Parathyroid adenoma (tissue), 2 donors: ENCODE data around the gene ARIH1.

Source experiments
- H2AFZ ChIP-seq: fragments of 300-600 bp; sonication (generic); one replicate; pipeline ENCODE4 v1.7.0; 2017; ENCODE audit warnings: antibody characterized with exemption, mild to moderate bottlenecking
- H3K27ac ChIP-seq: fragments of 300-600 bp; sonication (generic); one replicate; pipeline ENCODE4 v1.7.0; 2017
- H3K27me3 ChIP-seq: fragments of 300-600 bp; sonication (generic); one replicate; pipeline ENCODE4 v1.7.0; 2017; ENCODE audit warnings: low read length; ENCODE audit not compliant: control insufficient read depth, insufficient read depth
- H3K36me3 ChIP-seq: fragments of 300-600 bp; sonication (generic); one replicate; pipeline ENCODE4 v1.7.0; 2017; ENCODE audit warnings: low read length; ENCODE audit not compliant: control insufficient read depth, insufficient read depth
- H3K4me1 ChIP-seq: fragments of 300-600 bp; sonication (generic); one replicate; pipeline ENCODE4 v1.7.0; 2017; ENCODE audit warnings: control low read depth
- H3K4me2 ChIP-seq: fragments of 300-600 bp; sonication (generic); one replicate; pipeline ENCODE4 v1.7.0; 2017; ENCODE audit warnings: low read length
- H3K4me3 ChIP-seq: fragments of 300-600 bp; sonication (generic); one replicate; pipeline ENCODE4 v1.7.0; 2017; ENCODE audit warnings: low read depth, low read length
- H3K79me2 ChIP-seq: fragments of 300-600 bp; sonication (generic); one replicate; pipeline ENCODE4 v1.7.0; 2017; ENCODE audit warnings: control low read depth
- H3K9ac ChIP-seq: fragments of 300-600 bp; sonication (generic); one replicate; pipeline ENCODE4 v1.7.0; 2017; ENCODE audit warnings: mild to moderate bottlenecking
- H3K9me3 ChIP-seq: fragments of 300-600 bp; sonication (generic); one replicate; pipeline ENCODE4 v1.7.0; 2017; ENCODE audit warnings: low read length; ENCODE audit not compliant: control insufficient read depth
- TF ChIP-seq, protein P1 (sequence below): fragments of 300-600 bp; sonication (generic); IDR thresholded peaks from one replicate; pipeline ENCODE4 v1.7.0; 2017; ENCODE audit warnings: antibody characterized with exemption, mild to moderate bottlenecking
- donor health status: primary hyperparathyroidism.

The ARIH1 gene

DNA sequence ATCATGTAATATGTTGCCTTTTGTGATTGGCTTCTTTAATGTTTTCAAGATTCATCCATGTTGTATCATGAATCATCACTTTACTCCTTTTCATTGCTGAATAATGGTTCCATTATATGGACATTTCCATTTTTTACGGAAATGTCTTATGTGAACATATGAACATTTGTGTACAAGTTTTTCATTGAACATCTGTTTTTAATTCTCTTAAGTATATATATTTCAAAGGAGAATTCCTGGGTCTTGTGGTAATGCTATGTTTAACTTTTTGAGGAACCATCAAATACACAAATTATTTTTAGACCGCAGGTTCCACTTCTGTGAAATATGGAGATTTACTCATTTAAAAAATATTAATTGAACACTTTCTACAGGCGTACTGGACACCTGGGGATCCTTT is 85.7 kb downstream of the ARIH1 start:
- peaks cover 6% of the 10 kb centered on the region for H3K79me2 ChIP-seq
- no peaks in the 10 kb centered on the region for H3K9me3 ChIP-seq
- H3K9ac ChIP-seq, result no peak overlapping the region
- H3K27me3 ChIP-seq, result no peaks in the 10 kb centered on the region
- H2AFZ ChIP-seq, result no peak overlapping the region
- no peaks in the 10 kb centered on the region for H3K36me3 ChIP-seq
- H3K27ac ChIP-seq, result no peak overlapping the region
- no peaks in the 10 kb centered on the region for H3K4me1 ChIP-seq
- H3K4me3 ChIP-seq, result no peak overlapping the region
- H3K4me2 ChIP-seq, result no peak overlapping the region
- TF ChIP-seq, protein P1, sequence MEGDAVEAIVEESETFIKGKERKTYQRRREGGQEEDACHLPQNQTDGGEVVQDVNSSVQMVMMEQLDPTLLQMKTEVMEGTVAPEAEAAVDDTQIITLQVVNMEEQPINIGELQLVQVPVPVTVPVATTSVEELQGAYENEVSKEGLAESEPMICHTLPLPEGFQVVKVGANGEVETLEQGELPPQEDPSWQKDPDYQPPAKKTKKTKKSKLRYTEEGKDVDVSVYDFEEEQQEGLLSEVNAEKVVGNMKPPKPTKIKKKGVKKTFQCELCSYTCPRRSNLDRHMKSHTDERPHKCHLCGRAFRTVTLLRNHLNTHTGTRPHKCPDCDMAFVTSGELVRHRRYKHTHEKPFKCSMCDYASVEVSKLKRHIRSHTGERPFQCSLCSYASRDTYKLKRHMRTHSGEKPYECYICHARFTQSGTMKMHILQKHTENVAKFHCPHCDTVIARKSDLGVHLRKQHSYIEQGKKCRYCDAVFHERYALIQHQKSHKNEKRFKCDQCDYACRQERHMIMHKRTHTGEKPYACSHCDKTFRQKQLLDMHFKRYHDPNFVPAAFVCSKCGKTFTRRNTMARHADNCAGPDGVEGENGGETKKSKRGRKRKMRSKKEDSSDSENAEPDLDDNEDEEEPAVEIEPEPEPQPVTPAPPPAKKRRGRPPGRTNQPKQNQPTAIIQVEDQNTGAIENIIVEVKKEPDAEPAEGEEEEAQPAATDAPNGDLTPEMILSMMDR, result no peak

DNA sequence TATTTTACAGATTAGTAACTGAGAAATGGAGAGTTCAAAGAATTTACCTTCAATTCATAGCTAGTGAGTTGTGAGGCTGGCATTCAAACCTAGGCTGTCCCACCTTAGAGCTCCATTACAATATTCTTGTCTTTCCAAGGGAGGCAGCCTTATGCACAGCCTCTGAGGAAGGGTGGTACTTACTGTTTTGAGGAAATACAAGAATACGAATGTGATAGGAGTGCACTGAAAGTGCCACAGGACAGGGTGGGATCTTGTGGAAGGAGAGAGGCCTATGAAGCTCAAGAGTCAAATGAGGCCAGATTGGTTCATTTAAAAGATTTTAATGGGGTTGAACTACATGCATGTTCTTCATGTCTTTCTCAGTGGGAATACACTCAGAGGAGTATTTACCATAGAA is 86.3 kb downstream of the ARIH1 start:
- no peak overlapping the region for H3K27ac ChIP-seq
- H3K4me1 ChIP-seq, result no peaks in the 10 kb centered on the region
- H3K4me3 ChIP-seq, result no peak overlapping the region
- no peak overlapping the region for H3K9ac ChIP-seq
- no peak overlapping the region for H3K4me2 ChIP-seq
- peaks cover 6% of the 10 kb centered on the region for H3K79me2 ChIP-seq
- H3K36me3 ChIP-seq, result no peaks in the 10 kb centered on the region
- no peaks in the 10 kb centered on the region for H3K9me3 ChIP-seq
- H2AFZ ChIP-seq, result no peak overlapping the region
- H3K27me3 ChIP-seq, result no peaks in the 10 kb centered on the region
- TF ChIP-seq, protein P1, result no peak

DNA sequence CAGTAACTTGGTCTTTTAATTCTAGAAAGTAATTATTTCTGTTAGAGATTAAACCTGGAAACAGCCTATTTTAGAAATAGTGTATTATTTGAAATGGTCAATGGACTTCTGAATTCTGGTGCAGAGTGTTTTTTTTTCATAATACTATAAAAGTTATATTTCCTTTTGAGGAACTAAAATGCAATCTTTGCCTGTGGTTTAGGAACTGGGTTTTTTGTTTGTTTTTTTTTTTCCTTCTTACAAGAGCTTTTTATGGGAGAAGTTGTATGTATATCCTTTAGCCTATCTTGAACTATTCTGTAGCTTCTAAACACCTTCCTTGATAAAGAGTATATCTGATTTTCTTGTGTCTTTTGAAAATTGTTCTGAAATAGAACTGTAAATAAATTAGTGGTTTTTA is 88.3 kb downstream of the ARIH1 start:
- Histone ChIP-seq H3K4me2 (no peak overlapping the region), H3K4me1 (no peaks in the 10 kb centered on the region), H3K9ac (no peak overlapping the region), H3K27ac (no peak overlapping the region), H3K27me3 (no peaks in the 10 kb centered on the region), H3K36me3 (no peaks in the 10 kb centered on the region), H3K79me2 (peaks cover 6% of the 10 kb centered on the region), H2AFZ (no peak overlapping the region), H3K9me3 (no peaks in the 10 kb centered on the region), H3K4me3 (no peak overlapping the region)
- TF ChIP-seq, protein P1, result no peak

DNA sequence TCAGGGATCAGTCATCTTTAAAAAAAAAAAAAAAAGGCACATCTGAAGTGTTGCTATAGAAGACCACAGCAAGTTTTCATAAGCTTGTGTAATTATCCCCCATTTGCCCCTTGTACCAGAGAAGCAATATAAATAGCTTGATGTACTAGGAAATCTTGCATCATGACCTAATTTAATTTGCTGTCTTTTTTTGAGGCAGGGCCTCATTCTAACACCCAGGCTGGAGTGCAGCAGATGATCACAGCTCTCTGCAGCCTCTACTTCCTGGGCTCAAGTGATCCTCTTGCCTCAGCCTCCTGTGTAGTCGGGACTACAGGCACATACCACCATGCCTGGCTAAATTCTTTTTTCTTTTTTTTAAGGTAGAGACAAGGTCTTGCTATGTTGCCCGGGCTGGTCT is 88.7 kb downstream of the ARIH1 start:
- Histone ChIP-seq H3K79me2 (peaks cover 6% of the 10 kb centered on the region), H3K36me3 (no peaks in the 10 kb centered on the region), H3K4me1 (no peaks in the 10 kb centered on the region), H3K9me3 (no peaks in the 10 kb centered on the region), H3K4me2 (no peak overlapping the region), H3K27ac (no peak overlapping the region), H2AFZ (no peak overlapping the region), H3K9ac (no peak overlapping the region), H3K4me3 (no peak overlapping the region), H3K27me3 (no peaks in the 10 kb centered on the region)
- TF ChIP-seq, protein P1, result no peak

DNA sequence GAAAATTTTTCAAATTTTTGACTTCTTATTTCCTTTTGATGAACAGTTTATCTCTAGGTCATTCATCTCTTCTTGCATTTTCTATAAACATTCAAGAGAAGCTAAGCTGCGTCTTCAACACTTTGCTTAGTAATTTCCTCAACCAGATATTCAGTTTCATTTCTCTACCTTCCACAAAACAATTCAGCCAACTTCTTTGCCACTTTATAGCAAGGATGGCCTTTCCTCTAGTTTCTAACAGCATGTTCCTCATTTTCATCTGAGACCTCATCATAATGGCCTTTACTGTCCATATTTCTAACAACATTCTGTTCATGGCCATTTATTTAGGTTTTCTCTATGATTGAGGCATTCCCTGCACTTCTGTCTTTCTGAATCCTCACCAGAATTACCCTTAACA is 90.0 kb downstream of the ARIH1 start:
- H3K9me3 ChIP-seq, result no peaks in the 10 kb centered on the region
- no peaks in the 10 kb centered on the region for H3K36me3 ChIP-seq
- H3K79me2 ChIP-seq, result peaks cover 6% of the 10 kb centered on the region
- no peak overlapping the region for H3K27ac ChIP-seq
- no peak overlapping the region for H3K4me2 ChIP-seq
- no peaks in the 10 kb centered on the region for H3K4me1 ChIP-seq
- no peaks in the 10 kb centered on the region for H3K27me3 ChIP-seq
- no peak overlapping the region for H2AFZ ChIP-seq
- TF ChIP-seq, protein P1, result no peak
- no peak overlapping the region for H3K9ac ChIP-seq
- no peak overlapping the region for H3K4me3 ChIP-seq
